Natural killer cell (primary cell): ENCODE results near the gene JKAMP. TPM values are rescaled to one million over a fixed set of nuclear protein-coding genes. Genes with fewer than 3 reads are reported as not detected.
A peak's percentile ranks its signal among the peaks of the same experiment; 100 is the strongest.

Source experiments
- ATAC-seq, 3 donors: fragments of 150-1000 bp in 2 of 3; fragments of 200-7000 bp in 1 of 3; cut with Tn5 transposase; 1 replicate in 1 of 3; 2 replicates in 2 of 3; pipeline ENCODE4 v1.10.0; 2021; ENCODE audit warnings: mild to moderate bottlenecking in 2 of 3, moderate library complexity in 2 of 3
- DNase-seq, 2 donors: peaks; one replicate each; pipeline versions ENCODE4 v3.0.0 to v3.0.0-alpha.2; 2013 to 2021; ENCODE audit warnings: mixed read lengths in 1 of 2
- H3K27ac ChIP-seq: one replicate; pipeline ENCODE4 v1.5.1; 2013; ENCODE audit warnings: mild to moderate bottlenecking, low read length
- H3K27me3 ChIP-seq: one replicate; pipeline ENCODE4 v1.6.1; 2013; ENCODE audit warnings: low read length; ENCODE audit not compliant: control insufficient read depth, insufficient read depth
- H3K36me3 ChIP-seq: one replicate; pipeline ENCODE4 v1.6.1; 2013; ENCODE audit warnings: low read length; ENCODE audit not compliant: control insufficient read depth, insufficient read depth
- H3K4me1 ChIP-seq: one replicate; pipeline ENCODE4 v1.6.1; 2013; ENCODE audit warnings: low read length; ENCODE audit not compliant: control insufficient read depth, insufficient read depth
- H3K4me3 ChIP-seq: one replicate; pipeline ENCODE4 v1.5.1; 2013; ENCODE audit warnings: low read length
- H3K9me3 ChIP-seq: one replicate; pipeline ENCODE4 v1.6.1; 2013; ENCODE audit warnings: low read length; ENCODE audit not compliant: control insufficient read depth, insufficient read depth
- H3K27ac Mint-ChIP-seq, 2 donors: one replicate each; pipeline ENCODE4 v1.8.0; 2022; ENCODE audit warnings: mild to moderate bottlenecking in 2 of 2, mixed read lengths in 2 of 2, moderate library complexity in 1 of 2
- H3K27me3 Mint-ChIP-seq, 2 donors: one replicate each; pipeline ENCODE4 v1.8.0; 2022; ENCODE audit warnings: low read depth in 2 of 2, mixed read lengths in 2 of 2
- H3K36me3 Mint-ChIP-seq: one replicate; pipeline ENCODE4 v1.8.0; 2022; ENCODE audit warnings: mixed read lengths
- H3K4me1 Mint-ChIP-seq, 2 donors: one replicate each; pipeline ENCODE4 v1.8.0; 2022; ENCODE audit warnings: mixed read lengths in 2 of 2
- H3K4me3 Mint-ChIP-seq: one replicate; pipeline ENCODE4 v1.8.0; 2022; ENCODE audit warnings: mild to moderate bottlenecking, moderate library complexity, mixed read lengths
- H3K9me3 Mint-ChIP-seq, 2 donors: one replicate each; pipeline ENCODE4 v1.8.0; 2022; ENCODE audit warnings: mixed read lengths in 2 of 2
- WGBS: methylation state at CpG from one replicate; pipeline ENCODE4 v1.1.7; 2013; ENCODE audit warnings: missing lambda C conversion rate; ENCODE audit not compliant: insufficient coverage; 5-methylcytosine and 5-hydroxymethylcytosine counted together
- intact Hi-C: fragments of 100-400 bp; cut with micrococcal nuclease; formaldehyde crosslinking; loops from one replicate; pipeline ENCODE4 v1.14.2; 2022
- total RNA-seq, 4 donors: library from RNA; stranded (reverse); fragments of 120-200 nt in 1 of 4; gene quantifications; one replicate each; pipeline versions ENCODE4 v1.2.3 to v1.2.4, GENCODE V29; 2013 to 2022
- TF ChIP-seq, protein P1 (sequence below): fragments of 200-600 bp; IDR thresholded peaks from one replicate; pipeline ENCODE4 v1.8.0; 2022; ENCODE audit warnings: antibody characterized with exemption

Gene JKAMP
- total RNA-seq, 3 donors from 2014 or later (not counting 1 experiment from before 2014, with no cell fraction given), result 18.8 to 25.0 (median 20.5) TPM

DNA sequence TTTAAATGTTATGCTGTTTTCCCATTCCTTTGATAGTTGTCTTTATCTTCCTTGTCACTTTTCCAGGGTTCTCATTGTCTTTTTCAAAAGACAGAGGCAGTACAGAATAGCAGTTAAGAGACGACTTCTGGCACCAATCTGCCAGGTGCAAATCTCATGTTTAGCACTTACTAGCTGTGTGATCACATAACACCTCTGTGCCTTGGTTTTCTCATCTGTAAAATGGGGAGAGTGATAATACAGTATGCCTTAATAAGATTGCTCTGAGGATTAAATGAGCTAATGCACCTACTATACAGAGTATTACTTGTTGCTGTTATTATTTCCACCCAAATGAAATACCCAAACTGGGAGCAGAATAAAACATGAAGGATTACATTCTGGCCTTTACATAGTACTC is 23.9 kb upstream of the JKAMP start:
- H3K9me3 Mint-ChIP-seq, result no peaks in the 10 kb centered on the region
- H3K9me3 ChIP-seq, result no peaks in the 10 kb centered on the region
- intact Hi-C loops, result no loop called here
- H3K27ac Mint-ChIP-seq, result no peak overlapping the region
- H3K4me1 ChIP-seq, result peaks cover 11% of the 10 kb centered on the region
- no peak overlapping the region for H3K27ac ChIP-seq
- WGBS, result 100% methylated on average over 1 of the region's 1 CpG
- DNase-seq (no peak), ATAC-seq (no peak)
- H3K36me3 Mint-ChIP-seq, result no peaks in the 10 kb centered on the region
- no peak overlapping the region for H3K4me3 Mint-ChIP-seq
- TF ChIP-seq, protein P1, sequence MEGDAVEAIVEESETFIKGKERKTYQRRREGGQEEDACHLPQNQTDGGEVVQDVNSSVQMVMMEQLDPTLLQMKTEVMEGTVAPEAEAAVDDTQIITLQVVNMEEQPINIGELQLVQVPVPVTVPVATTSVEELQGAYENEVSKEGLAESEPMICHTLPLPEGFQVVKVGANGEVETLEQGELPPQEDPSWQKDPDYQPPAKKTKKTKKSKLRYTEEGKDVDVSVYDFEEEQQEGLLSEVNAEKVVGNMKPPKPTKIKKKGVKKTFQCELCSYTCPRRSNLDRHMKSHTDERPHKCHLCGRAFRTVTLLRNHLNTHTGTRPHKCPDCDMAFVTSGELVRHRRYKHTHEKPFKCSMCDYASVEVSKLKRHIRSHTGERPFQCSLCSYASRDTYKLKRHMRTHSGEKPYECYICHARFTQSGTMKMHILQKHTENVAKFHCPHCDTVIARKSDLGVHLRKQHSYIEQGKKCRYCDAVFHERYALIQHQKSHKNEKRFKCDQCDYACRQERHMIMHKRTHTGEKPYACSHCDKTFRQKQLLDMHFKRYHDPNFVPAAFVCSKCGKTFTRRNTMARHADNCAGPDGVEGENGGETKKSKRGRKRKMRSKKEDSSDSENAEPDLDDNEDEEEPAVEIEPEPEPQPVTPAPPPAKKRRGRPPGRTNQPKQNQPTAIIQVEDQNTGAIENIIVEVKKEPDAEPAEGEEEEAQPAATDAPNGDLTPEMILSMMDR, result no peak
- H3K4me3 ChIP-seq, result no peak overlapping the region
- no peaks in the 10 kb centered on the region for H3K36me3 ChIP-seq
- peaks cover 7 to 14% of the 10 kb centered on the region in 2 donors for H3K4me1 Mint-ChIP-seq
- H3K27me3 ChIP-seq, result peaks cover 6% of the 10 kb centered on the region
- H3K27me3 Mint-ChIP-seq, result peaks cover 6 to 9% of the 10 kb centered on the region in 2 donors

DNA sequence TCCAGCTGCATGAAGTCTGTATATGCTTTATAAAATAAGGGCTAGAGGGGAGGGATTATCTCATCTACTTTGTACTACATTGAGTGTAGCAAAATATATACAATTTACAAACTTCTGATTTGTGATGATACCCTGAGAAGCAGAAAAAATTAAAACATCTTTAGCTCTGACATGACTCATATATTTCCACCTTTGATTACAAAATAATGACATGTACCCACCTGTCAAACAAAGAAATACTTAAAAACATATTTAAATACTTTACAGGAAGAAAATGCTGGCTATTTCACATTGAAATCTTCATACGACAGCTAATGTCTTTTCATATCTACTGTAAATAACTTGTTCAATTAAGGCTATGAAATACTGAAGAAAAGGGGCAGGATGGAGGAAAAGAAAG is 22.4 kb upstream of the JKAMP start:
- H3K4me3 Mint-ChIP-seq, result no peak overlapping the region
- Histone ChIP-seq H3K9me3 (no peaks in the 10 kb centered on the region), H3K4me3 (no peak overlapping the region), H3K27me3 (peaks cover 6% of the 10 kb centered on the region), H3K36me3 (no peaks in the 10 kb centered on the region), H3K4me1 (peaks cover 13% of the 10 kb centered on the region), H3K27ac (no peak overlapping the region)
- no peaks in the 10 kb centered on the region for H3K36me3 Mint-ChIP-seq
- no peak for DNase-seq
- H3K4me1 Mint-ChIP-seq, result peaks cover 7 to 19% of the 10 kb centered on the region in 2 donors
- ATAC-seq, result no peak
- intact Hi-C loops, result no loop called here
- H3K27me3 Mint-ChIP-seq, result peaks cover 6 to 9% of the 10 kb centered on the region in 2 donors
- WGBS, result no CpG with 5 or more reads among the region's 1 CpG
- H3K9me3 Mint-ChIP-seq, result no peaks in the 10 kb centered on the region
- H3K27ac Mint-ChIP-seq, result no peak overlapping the region
- TF ChIP-seq, protein P1, result no peak

DNA sequence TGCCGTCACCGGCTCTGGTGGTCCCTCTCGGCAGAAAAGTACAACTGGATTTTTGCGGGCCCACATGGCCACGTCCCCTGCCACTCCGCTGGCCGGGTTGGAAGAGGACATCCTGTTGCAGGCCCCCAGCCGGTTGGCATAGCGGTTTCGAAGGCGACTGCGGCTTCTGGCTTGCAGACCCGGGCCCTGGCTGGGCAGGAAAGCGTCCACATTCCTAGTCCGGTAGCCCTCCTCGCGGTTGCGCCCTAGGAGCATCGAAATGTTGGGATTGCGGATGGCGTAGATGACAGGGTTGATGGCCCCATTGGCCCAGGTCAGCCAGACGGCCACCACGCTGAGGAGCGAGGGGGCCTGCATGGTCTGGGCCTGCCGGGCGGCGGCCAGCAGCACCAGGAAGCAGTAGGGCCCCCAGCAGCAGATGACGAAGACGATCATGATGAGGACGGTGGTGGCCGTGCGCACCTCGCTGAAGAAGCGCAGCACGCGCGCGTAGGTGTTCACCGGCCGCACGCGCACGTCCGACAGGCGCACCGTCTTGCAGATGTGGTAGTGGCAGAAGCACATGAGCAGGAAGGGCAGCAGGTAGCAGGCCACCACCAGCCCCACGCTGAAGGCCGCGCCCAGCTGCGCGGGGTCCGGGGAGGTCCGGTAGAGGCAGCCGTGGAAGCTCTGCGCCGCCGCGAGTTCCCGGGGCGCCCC is 20.4 kb upstream of the JKAMP start:
- no peaks in the 10 kb centered on the region for H3K36me3 ChIP-seq
- 43% methylated on average over 60 of the region's 60 CpGs for WGBS
- H3K9me3 ChIP-seq, result no peaks in the 10 kb centered on the region
- peak overlapping the region; percentile 90 for H3K4me3 Mint-ChIP-seq
- H3K4me1 Mint-ChIP-seq, result peaks cover 7 to 19% of the 10 kb centered on the region in 2 donors
- DNase-seq (peak in 1 of 2 donors; percentile 33), ATAC-seq (peak in 1 of 3 donors; percentile 18)
- TF ChIP-seq, protein P1, result no peak
- peak overlapping the region in 1 of 2 donors; percentile 79 for H3K27ac Mint-ChIP-seq
- peaks cover 6% of the 10 kb centered on the region for H3K27me3 ChIP-seq
- intact Hi-C loops, result no loop called here
- H3K9me3 Mint-ChIP-seq, result no peaks in the 10 kb centered on the region
- peak overlapping the region; percentile 23 for H3K4me3 ChIP-seq
- no peaks in the 10 kb centered on the region for H3K36me3 Mint-ChIP-seq
- peaks cover 6 to 9% of the 10 kb centered on the region in 2 donors for H3K27me3 Mint-ChIP-seq
- H3K4me1 ChIP-seq, result peaks cover 13% of the 10 kb centered on the region
- H3K27ac ChIP-seq, result no peak overlapping the region
